Inflammatory macrophage treated with lipopolysaccharide for 4 hours (primary cell): Measurements from ENCODE around the gene GBP5.
"Not testable (repeated sequence)": the region's sequence is repeated elsewhere in the genome, so short reads cannot be mapped to it uniquely, and the experiment has no call there.

ENCODE experiments used
- DNase-seq: peaks from one replicate; pipeline ENCODE4 v3.0.0-alpha.2; 2020

Gene GBP5

GRCh38 chr1:89272269-89273041, at the start of gene GBP5:
Gene GBP5 (minus strand): TSS chr1:89272860. CDS start chr1:89269555, 3,305 bp downstream.
- DNase-seq = peak; percentile 89

- no peak for DNase-seq
These were observed 49.7 kb upstream of the GBP5 start for GRCh38 chr1:89322402-89322801.

- peak; percentile 77 for DNase-seq
These were observed 39.9 kb upstream of the GBP5 start for GRCh38 chr1:89312572-89312971.

- no peak for DNase-seq
These were observed 39.1 kb upstream of the GBP5 start for GRCh38 chr1:89311757-89312156.

- peak; percentile 36 for DNase-seq
These were observed 38.3 kb upstream of the GBP5 start for GRCh38 chr1:89310976-89311375.

- DNase-seq = peak; percentile 88
These were observed 37.8 kb upstream of the GBP5 start for GRCh38 chr1:89310505-89310904.

GRCh38 chr1:89309828-89310227, 37.2 kb upstream of the GBP5 start:
- no peak for DNase-seq

- DNase-seq = no peak
These were observed 33.6 kb upstream of the GBP5 start for GRCh38 chr1:89306273-89306672.

- DNase-seq = no peak
These were observed 32.8 kb upstream of the GBP5 start for GRCh38 chr1:89305493-89305892.

GRCh38 chr1:89304572-89305230, 32.0 kb upstream of the GBP5 start:
- no peak for DNase-seq

- no peak for DNase-seq
These were observed 30.2 kb upstream of the GBP5 start for GRCh38 chr1:89302697-89303332.

GRCh38 chr1:89299739-89300463, 27.2 kb upstream of the GBP5 start:
- DNase-seq = peak; percentile 30

GRCh38 chr1:89298461-89298860, 25.8 kb upstream of the GBP5 start:
- peak; percentile 24 for DNase-seq

- DNase-seq = no peak
These were observed 22.5 kb upstream of the GBP5 start for GRCh38 chr1:89295187-89295586.

- no peak for DNase-seq
These were observed 18.6 kb upstream of the GBP5 start for GRCh38 chr1:89291276-89291675.

- no peak for DNase-seq
These were observed 15.3 kb upstream of the GBP5 start for GRCh38 chr1:89288051-89288340.

- no peak for DNase-seq
These were observed 14.8 kb upstream of the GBP5 start for GRCh38 chr1:89287181-89288050.

GRCh38 chr1:89286549-89287180, 14.0 kb upstream of the GBP5 start:
- peak; percentile 86 for DNase-seq

- no peak for DNase-seq
These were observed 13.2 kb upstream of the GBP5 start for GRCh38 chr1:89285745-89286380.

GRCh38 chr1:89284078-89284763, 11.6 kb upstream of the GBP5 start:
- not testable (repeated sequence) for DNase-seq

- DNase-seq = peak; percentile 90
These were observed 8.1 kb upstream of the GBP5 start for GRCh38 chr1:89280766-89281165.
